GM23338 (cell line): Measurements from ENCODE around the gene VSIR. TPM values are rescaled to one million over a fixed set of nuclear protein-coding genes. Genes with fewer than 3 reads are reported as not detected.
A peak's percentile ranks its signal among the peaks of the same experiment; 100 is the strongest.

Source experiments
- ATAC-seq: fragments of 200-7000 bp; cut with Tn5 transposase; 3 replicates; pipeline ENCODE4 v1.9.1; 2020
- DNase-seq: peaks from one replicate; pipeline ENCODE4 v3.0.0-alpha.2; 2015; ENCODE audit warnings: low spot score
- H2AFZ ChIP-seq: fragments of 200-600 bp; sonication (generic); 2 replicates; pipeline ENCODE4 v1.8.0; 2016; ENCODE audit warnings: antibody characterized with exemption, mild to moderate bottlenecking, moderate library complexity
- H3F3A ChIP-seq: fragments of 200-600 bp; sonication (generic); replicated peaks from 2 replicates; pipeline ENCODE4 v1.8.0; 2017; ENCODE audit warnings: antibody characterized with exemption, mixed run types, low read depth
- H3K27ac ChIP-seq: fragments of 200-600 bp; sonication (generic); 2 replicates; pipeline ENCODE4 v1.6.1; 2016; ENCODE audit warnings: low read depth
- H3K27me3 ChIP-seq: fragments of 200-600 bp; sonication (generic); 2 replicates; pipeline ENCODE4 v1.8.0; 2016; ENCODE audit warnings: mild to moderate bottlenecking, mixed run types, moderate library complexity; ENCODE audit not compliant: insufficient read depth
- H3K36me3 ChIP-seq: fragments of 200-600 bp; sonication (generic); 2 replicates; pipeline ENCODE4 v1.8.0; 2016; ENCODE audit warnings: mild to moderate bottlenecking; ENCODE audit not compliant: insufficient read depth
- H3K4me1 ChIP-seq: fragments of 200-600 bp; sonication (generic); 2 replicates; pipeline ENCODE4 v1.8.0; 2016; ENCODE audit warnings: mild to moderate bottlenecking, moderate library complexity; ENCODE audit not compliant: insufficient read depth
- H3K4me2 ChIP-seq: fragments of 200-600 bp; sonication (generic); 2 replicates; pipeline ENCODE4 v1.7.1; 2017; ENCODE audit warnings: mixed run types
- H3K4me3 ChIP-seq: fragments of 200-600 bp; sonication (generic); 2 replicates; pipeline ENCODE4 v1.6.1; 2016; ENCODE audit warnings: mixed run types
- H3K79me2 ChIP-seq: fragments of 200-600 bp; sonication (generic); replicated peaks from 2 replicates; pipeline ENCODE4 v1.8.0; 2017; ENCODE audit warnings: mild to moderate bottlenecking; ENCODE audit not compliant: insufficient read depth
- H3K9me2 ChIP-seq: fragments of 200-600 bp; sonication (generic); 2 replicates; pipeline ENCODE4 v1.8.0; 2017; ENCODE audit not compliant: insufficient read depth
- H4K20me1 ChIP-seq: fragments of 200-600 bp; sonication (generic); replicated peaks from 2 replicates; pipeline ENCODE4 v1.8.0; 2017; ENCODE audit warnings: mild to moderate bottlenecking; ENCODE audit not compliant: insufficient read depth
- H3K27ac Mint-ChIP-seq: 2 replicates; pipeline ENCODE4 v1.8.0; 2020; ENCODE audit warnings: inconsistent platforms, mild to moderate bottlenecking, moderate library complexity, mixed read lengths
- H3K27me3 Mint-ChIP-seq: 3 replicates; pipeline ENCODE4 v1.8.0; 2022; ENCODE audit warnings: low read depth, mild to moderate bottlenecking, moderate library complexity, mixed read lengths, inconsistent platforms; ENCODE audit not compliant: insufficient read depth, poor library complexity
- H3K36me3 Mint-ChIP-seq: 3 replicates; pipeline ENCODE4 v1.8.0; 2021; ENCODE audit warnings: low read depth, mild to moderate bottlenecking, inconsistent platforms, moderate library complexity, mixed read lengths
- H3K4me1 Mint-ChIP-seq: 3 replicates; pipeline ENCODE4 v1.8.0; 2020; ENCODE audit warnings: mild to moderate bottlenecking, inconsistent platforms, mixed read lengths
- H3K4me3 Mint-ChIP-seq: 3 replicates; pipeline ENCODE4 v1.8.0; 2021; ENCODE audit warnings: moderate library complexity, mild to moderate bottlenecking, inconsistent platforms, mixed read lengths
- H3K9me3 Mint-ChIP-seq: 3 replicates; pipeline ENCODE4 v1.8.0; 2020; ENCODE audit warnings: moderate library complexity, mild to moderate bottlenecking, inconsistent platforms, mixed read lengths
- CREB1 ChIP-seq: fragments of 250-450 bp; sonication (Bioruptor Pico); IDR thresholded peaks from 2 replicates; pipeline ENCODE4 v1.5.0; 2020; ENCODE audit warnings: low read depth, mild to moderate bottlenecking, moderate library complexity
- EZH2phosphoT487 ChIP-seq: fragments of 200-600 bp; sonication (generic); IDR thresholded peaks from one replicate; pipeline ENCODE4 v1.8.1; 2018; ENCODE audit warnings: antibody characterized with exemption; ENCODE audit not compliant: unreplicated experiment
- JUNB ChIP-seq: IDR thresholded peaks from one replicate; pipeline ENCODE4 v1.6.1; 2016; ENCODE audit warnings: antibody characterized with exemption; ENCODE audit not compliant: unreplicated experiment
- NANOG ChIP-seq: IDR thresholded peaks from 2 replicates; pipeline ENCODE4 v1.6.1; 2016; ENCODE audit warnings: antibody characterized with exemption, borderline replicate concordance
- POLR2AphosphoS5 ChIP-seq: IDR thresholded peaks from 2 replicates; pipeline ENCODE4 v1.6.1; 2016; ENCODE audit warnings: antibody characterized with exemption, low read depth
- STAT1 ChIP-seq: IDR thresholded peaks from one replicate; pipeline ENCODE4 v1.6.1; 2016; ENCODE audit warnings: antibody characterized with exemption; ENCODE audit not compliant: unreplicated experiment
- ZNF114 ChIP-seq: fragments of 250-450 bp; sonication (Bioruptor Pico); IDR thresholded peaks from 2 replicates; pipeline ENCODE4 v1.5.0; 2020; ENCODE audit warnings: mild to moderate bottlenecking, moderate library complexity
- polyA plus RNA-seq: library from polyadenylated mRNA; unstranded; fragments of >200 nt; fragmentation: Nextera tagmentation; extraction: Ambion mirVana; gene quantifications from 2 replicates; pipeline ENCODE4 v1.2.1, GENCODE V29; 2016
- total RNA-seq: library from RNA; depleted of rRNA; stranded (reverse); fragments of >200 nt; shearing (Covaris generic); gene quantifications from 2 replicates; pipeline ENCODE4 v1.2.3, GENCODE V29; 2014
- TF ChIP-seq, protein P1 (sequence below): IDR thresholded peaks from one replicate; pipeline ENCODE4 v1.6.1; 2018; ENCODE audit warnings: antibody characterized with exemption; ENCODE audit not compliant: unreplicated experiment
- TF ChIP-seq, protein P2 (sequence below), 2 experiments: fragments of 200-600 bp in 1 of 2; sonication (generic) in 1 of 2; conservative IDR thresholded peaks; 2 replicates each; pipeline versions ENCODE4 v1.5.1 to v1.6.1; 2016 to 2017; ENCODE audit warnings: antibody characterized with exemption in 2 of 2, low read depth in 2 of 2, mild to moderate bottlenecking in 2 of 2, moderate library complexity in 1 of 2
- TF ChIP-seq, protein P3 (sequence below): fragments of 250-450 bp; sonication (Bioruptor Pico); IDR thresholded peaks from 2 replicates; pipeline ENCODE4 v1.5.0; 2020; ENCODE audit warnings: mild to moderate bottlenecking, moderate library complexity

The VSIR gene
- total and polyA plus RNA-seq, 2 experiments from 2014 or later = 0.10 to 0.74 TPM

DNA sequence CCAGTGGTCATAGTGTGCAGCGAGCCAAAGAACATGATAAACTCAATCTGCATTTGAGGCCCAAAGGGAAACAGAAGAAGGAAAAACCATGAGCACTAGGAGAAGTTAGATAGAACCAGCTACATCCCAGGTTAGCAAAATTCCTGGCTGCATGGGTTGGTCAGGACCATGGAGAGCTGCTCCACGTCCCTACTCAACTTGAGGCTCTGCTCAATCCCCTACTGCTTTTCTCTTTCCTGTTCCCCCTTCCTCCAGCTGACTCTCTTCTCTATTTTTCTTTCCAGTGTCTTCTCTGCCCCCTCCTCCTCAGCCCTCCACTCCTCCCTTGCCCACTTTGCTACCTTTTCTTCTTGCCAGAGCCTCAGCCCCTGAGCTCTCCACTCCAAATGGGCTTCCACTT lies 21.9 kb upstream of the VSIR start:
- H3K4me3 ChIP-seq = no peak overlapping the region
- H3K79me2 ChIP-seq = no peaks in the 10 kb centered on the region
- H4K20me1 ChIP-seq = no peaks in the 10 kb centered on the region
- Mint-ChIP-seq H3K9me3 (no peaks in the 10 kb centered on the region; the same call in 2 of the 3 replicates), H3K27ac (no peak overlapping the region), H3K4me3 (no peak overlapping the region), H3K4me1 (no peaks in the 10 kb centered on the region), H3K27me3 (peaks cover 9% of the 10 kb centered on the region), H3K36me3 (no peaks in the 10 kb centered on the region)
- H3F3A ChIP-seq = no peaks in the 10 kb centered on the region
- H3K4me2 ChIP-seq = no peak overlapping the region
- H3K9me2 ChIP-seq = no peaks in the 10 kb centered on the region
- TF ChIP-seq, protein P1, sequence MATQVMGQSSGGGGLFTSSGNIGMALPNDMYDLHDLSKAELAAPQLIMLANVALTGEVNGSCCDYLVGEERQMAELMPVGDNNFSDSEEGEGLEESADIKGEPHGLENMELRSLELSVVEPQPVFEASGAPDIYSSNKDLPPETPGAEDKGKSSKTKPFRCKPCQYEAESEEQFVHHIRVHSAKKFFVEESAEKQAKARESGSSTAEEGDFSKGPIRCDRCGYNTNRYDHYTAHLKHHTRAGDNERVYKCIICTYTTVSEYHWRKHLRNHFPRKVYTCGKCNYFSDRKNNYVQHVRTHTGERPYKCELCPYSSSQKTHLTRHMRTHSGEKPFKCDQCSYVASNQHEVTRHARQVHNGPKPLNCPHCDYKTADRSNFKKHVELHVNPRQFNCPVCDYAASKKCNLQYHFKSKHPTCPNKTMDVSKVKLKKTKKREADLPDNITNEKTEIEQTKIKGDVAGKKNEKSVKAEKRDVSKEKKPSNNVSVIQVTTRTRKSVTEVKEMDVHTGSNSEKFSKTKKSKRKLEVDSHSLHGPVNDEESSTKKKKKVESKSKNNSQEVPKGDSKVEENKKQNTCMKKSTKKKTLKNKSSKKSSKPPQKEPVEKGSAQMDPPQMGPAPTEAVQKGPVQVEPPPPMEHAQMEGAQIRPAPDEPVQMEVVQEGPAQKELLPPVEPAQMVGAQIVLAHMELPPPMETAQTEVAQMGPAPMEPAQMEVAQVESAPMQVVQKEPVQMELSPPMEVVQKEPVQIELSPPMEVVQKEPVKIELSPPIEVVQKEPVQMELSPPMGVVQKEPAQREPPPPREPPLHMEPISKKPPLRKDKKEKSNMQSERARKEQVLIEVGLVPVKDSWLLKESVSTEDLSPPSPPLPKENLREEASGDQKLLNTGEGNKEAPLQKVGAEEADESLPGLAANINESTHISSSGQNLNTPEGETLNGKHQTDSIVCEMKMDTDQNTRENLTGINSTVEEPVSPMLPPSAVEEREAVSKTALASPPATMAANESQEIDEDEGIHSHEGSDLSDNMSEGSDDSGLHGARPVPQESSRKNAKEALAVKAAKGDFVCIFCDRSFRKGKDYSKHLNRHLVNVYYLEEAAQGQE = peak; percentile 90
- TF ChIP-seq EZH2phosphoT487 = no peak
- H3K27ac ChIP-seq = no peak overlapping the region
- H3K27me3 ChIP-seq = no peaks in the 10 kb centered on the region
- H3K4me1 ChIP-seq = no peaks in the 10 kb centered on the region
- no peaks in the 10 kb centered on the region for H3K36me3 ChIP-seq
- DNase-seq (peak; percentile 73), ATAC-seq (peak; percentile 80)
- H2AFZ ChIP-seq = no peak overlapping the region

DNA sequence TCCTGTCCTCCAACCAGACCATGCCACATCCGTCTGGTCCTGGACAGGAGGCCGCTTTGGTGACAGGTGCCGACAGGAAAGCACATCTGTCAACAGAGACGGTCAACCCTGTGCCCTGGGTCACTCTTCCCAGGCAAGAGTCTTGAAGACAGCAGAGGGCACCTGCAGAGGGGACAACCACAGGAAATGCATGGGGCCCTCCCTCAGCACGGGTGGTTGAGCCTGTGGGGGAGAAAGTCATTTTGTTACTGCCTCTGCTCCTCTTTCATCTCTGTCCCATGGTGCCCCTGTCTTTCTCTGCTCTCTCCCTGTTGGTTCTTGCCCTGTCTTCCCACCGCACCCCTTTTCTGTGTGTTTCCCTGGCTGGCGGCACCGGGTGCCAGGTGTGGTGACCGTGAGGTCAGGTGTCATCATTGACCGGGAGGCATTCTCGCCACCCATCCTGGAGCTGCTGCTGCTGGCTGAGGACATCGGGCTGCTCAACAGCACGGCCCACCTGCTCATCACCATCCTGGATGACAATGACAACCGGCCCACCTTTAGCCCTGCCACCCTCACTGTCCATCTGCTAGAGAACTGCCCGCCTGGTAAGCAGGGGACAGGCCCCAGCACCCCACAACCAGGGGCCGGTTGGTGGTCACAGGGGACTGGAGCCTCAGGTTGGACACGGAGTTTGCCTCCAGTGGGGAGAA lies 17.6 kb upstream of the VSIR start:
- no peak overlapping the region for H2AFZ ChIP-seq
- no peaks in the 10 kb centered on the region for H3K4me1 Mint-ChIP-seq
- H3F3A ChIP-seq = no peaks in the 10 kb centered on the region
- no peak overlapping the region for H3K27ac Mint-ChIP-seq
- ATAC-seq (no peak), DNase-seq (no peak)
- no peaks in the 10 kb centered on the region for H3K9me2 ChIP-seq
- no peaks in the 10 kb centered on the region for H3K79me2 ChIP-seq
- peaks cover 17% of the 10 kb centered on the region for H3K27me3 Mint-ChIP-seq
- no peaks in the 10 kb centered on the region for H3K4me1 ChIP-seq
- no peak overlapping the region for H3K4me2 ChIP-seq
- H3K9me3 Mint-ChIP-seq = no peaks in the 10 kb centered on the region; the same call in 2 of the 3 replicates
- no peaks in the 10 kb centered on the region for H3K27me3 ChIP-seq
- no peak overlapping the region for H3K4me3 Mint-ChIP-seq
- H4K20me1 ChIP-seq = no peaks in the 10 kb centered on the region
- no peak overlapping the region for H3K27ac ChIP-seq
- H3K4me3 ChIP-seq = no peak overlapping the region
- H3K36me3 Mint-ChIP-seq = no peaks in the 10 kb centered on the region
- no peaks in the 10 kb centered on the region for H3K36me3 ChIP-seq
- TF ChIP-seq EZH2phosphoT487 (no peak), ZNF114 (CRISPR knock-in tag) (no peak), POLR2AphosphoS5 (no peak), NANOG (no peak), CREB1 (CRISPR knock-in tag) (no peak), STAT1 (no peak), JUNB (no peak)
- TF ChIP-seq, protein P2, sequence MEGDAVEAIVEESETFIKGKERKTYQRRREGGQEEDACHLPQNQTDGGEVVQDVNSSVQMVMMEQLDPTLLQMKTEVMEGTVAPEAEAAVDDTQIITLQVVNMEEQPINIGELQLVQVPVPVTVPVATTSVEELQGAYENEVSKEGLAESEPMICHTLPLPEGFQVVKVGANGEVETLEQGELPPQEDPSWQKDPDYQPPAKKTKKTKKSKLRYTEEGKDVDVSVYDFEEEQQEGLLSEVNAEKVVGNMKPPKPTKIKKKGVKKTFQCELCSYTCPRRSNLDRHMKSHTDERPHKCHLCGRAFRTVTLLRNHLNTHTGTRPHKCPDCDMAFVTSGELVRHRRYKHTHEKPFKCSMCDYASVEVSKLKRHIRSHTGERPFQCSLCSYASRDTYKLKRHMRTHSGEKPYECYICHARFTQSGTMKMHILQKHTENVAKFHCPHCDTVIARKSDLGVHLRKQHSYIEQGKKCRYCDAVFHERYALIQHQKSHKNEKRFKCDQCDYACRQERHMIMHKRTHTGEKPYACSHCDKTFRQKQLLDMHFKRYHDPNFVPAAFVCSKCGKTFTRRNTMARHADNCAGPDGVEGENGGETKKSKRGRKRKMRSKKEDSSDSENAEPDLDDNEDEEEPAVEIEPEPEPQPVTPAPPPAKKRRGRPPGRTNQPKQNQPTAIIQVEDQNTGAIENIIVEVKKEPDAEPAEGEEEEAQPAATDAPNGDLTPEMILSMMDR (conservative IDR thresholded peaks at IDR 0.05; ENCODE audit: low read depth in 2 of 2) = no peak
- TF ChIP-seq, protein P3, sequence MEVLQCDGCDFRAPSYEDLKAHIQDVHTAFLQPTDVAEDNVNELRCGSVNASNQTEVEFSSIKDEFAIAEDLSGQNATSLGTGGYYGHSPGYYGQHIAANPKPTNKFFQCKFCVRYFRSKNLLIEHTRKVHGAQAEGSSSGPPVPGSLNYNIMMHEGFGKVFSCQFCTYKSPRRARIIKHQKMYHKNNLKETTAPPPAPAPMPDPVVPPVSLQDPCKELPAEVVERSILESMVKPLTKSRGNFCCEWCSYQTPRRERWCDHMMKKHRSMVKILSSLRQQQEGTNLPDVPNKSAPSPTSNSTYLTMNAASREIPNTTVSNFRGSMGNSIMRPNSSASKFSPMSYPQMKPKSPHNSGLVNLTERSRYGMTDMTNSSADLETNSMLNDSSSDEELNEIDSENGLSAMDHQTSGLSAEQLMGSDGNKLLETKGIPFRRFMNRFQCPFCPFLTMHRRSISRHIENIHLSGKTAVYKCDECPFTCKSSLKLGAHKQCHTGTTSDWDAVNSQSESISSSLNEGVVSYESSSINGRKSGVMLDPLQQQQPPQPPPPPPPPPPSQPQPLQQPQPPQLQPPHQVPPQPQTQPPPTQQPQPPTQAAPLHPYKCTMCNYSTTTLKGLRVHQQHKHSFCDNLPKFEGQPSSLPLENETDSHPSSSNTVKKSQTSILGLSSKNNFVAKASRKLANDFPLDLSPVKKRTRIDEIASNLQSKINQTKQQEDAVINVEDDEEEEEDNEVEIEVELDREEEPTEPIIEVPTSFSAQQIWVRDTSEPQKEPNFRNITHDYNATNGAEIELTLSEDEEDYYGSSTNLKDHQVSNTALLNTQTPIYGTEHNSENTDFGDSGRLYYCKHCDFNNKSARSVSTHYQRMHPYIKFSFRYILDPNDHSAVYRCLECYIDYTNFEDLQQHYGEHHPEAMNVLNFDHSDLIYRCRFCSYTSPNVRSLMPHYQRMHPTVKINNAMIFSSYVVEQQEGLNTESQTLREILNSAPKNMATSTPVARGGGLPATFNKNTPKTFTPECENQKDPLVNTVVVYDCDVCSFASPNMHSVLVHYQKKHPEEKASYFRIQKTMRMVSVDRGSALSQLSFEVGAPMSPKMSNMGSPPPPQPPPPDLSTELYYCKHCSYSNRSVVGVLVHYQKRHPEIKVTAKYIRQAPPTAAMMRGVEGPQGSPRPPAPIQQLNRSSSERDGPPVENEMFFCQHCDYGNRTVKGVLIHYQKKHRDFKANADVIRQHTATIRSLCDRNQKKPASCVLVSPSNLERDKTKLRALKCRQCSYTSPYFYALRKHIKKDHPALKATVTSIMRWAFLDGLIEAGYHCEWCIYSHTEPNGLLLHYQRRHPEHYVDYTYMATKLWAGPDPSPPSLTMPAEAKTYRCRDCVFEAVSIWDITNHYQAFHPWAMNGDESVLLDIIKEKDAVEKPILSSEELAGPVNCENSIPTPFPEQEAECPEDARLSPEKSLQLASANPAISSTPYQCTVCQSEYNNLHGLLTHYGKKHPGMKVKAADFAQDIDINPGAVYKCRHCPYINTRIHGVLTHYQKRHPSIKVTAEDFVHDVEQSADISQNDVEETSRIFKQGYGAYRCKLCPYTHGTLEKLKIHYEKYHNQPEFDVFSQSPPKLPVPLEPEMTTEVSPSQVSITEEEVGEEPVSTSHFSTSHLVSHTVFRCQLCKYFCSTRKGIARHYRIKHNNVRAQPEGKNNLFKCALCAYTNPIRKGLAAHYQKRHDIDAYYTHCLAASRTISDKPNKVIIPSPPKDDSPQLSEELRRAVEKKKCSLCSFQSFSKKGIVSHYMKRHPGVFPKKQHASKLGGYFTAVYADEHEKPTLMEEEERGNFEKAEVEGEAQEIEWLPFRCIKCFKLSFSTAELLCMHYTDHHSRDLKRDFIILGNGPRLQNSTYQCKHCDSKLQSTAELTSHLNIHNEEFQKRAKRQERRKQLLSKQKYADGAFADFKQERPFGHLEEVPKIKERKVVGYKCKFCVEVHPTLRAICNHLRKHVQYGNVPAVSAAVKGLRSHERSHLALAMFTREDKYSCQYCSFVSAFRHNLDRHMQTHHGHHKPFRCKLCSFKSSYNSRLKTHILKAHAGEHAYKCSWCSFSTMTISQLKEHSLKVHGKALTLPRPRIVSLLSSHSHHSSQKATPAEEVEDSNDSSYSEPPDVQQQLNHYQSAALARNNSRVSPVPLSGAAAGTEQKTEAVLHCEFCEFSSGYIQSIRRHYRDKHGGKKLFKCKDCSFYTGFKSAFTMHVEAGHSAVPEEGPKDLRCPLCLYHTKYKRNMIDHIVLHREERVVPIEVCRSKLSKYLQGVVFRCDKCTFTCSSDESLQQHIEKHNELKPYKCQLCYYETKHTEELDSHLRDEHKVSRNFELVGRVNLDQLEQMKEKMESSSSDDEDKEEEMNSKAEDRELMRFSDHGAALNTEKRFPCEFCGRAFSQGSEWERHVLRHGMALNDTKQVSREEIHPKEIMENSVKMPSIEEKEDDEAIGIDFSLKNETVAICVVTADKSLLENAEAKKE (CRISPR knock-in tag) = no peak
